Measurements from ENCODE around the gene PCNX2. TPM values are rescaled to one million over a fixed set of nuclear protein-coding genes. Genes with fewer than 3 reads are reported as not detected.

Gene PCNX2
- total and polyA plus RNA-seq, 4 experiments from 2014 or later: 1.8 to 109 (median 55.7) TPM

Other genes with a start within 250 kb of the PCNX2 start
- 1 to 10 TPM; 2.8 to 3.0 TPM for gene MAP3K21, start 32.0 kb upstream of the PCNX2 start, total RNA-seq
- under 1 TPM in 1 of 2 donors, not detected in 1; 0.69 TPM for gene MAP3K21, start 32.0 kb upstream of the PCNX2 start, polyA plus RNA-seq